Activated T-helper 1 cell treated with anti-CD3 and anti-CD28 coated beads, Interleukin-12 subunit alpha, Interleukin-12 subunit beta, Interleukin-2, Interleukin-4 antibody, amounts not matched to agents 30 ng/mL and 10 ng/mL and 1 ng/mL, durations not matched to agents 14 hours and 24 hours and 36 hours (primary cell): Measurements from ENCODE around the gene GP1BA. TPM values are rescaled to one million over a fixed set of nuclear protein-coding genes. Genes with fewer than 3 reads are reported as not detected.

ENCODE experiments used
- total RNA-seq: library from RNA; stranded (reverse); gene quantifications from 2 replicates; pipeline ENCODE4 v1.2.3, GENCODE V29; 2022

The GP1BA gene
- total RNA-seq, 1 donor from 2014 or later, result not detected

Other genes with a start within 250 kb of the GP1BA start
- gene PELP1, start 228.1 kb upstream of the GP1BA start, total RNA-seq, result 130 and 145 TPM in 2 replicates
- gene ARRB2, start 221.6 kb upstream of the GP1BA start, total RNA-seq, result 202 and 204 TPM in 2 replicates
- gene MED11, start 200.8 kb upstream of the GP1BA start, total RNA-seq, result 21.9 and 23.7 TPM in 2 replicates
- 0.18 TPM in 1 of 2 replicates, not detected in the other for gene ZMYND15, start 192.4 kb upstream of the GP1BA start, total RNA-seq
- gene CXCL16, start 192.3 kb upstream of the GP1BA start, total RNA-seq, result 3.7 and 7.0 TPM in 2 replicates
- not detected in 2 replicates for gene TM4SF5, start 160.4 kb upstream of the GP1BA start, total RNA-seq
- gene VMO1, start 145.9 kb upstream of the GP1BA start, total RNA-seq, result not detected in 2 replicates
- not detected in 2 replicates for gene GLTPD2, start 143.3 kb upstream of the GP1BA start, total RNA-seq
- 205 and 208 TPM in 2 replicates for gene PSMB6, start 136.1 kb upstream of the GP1BA start, total RNA-seq
- gene PLD2, start 125.1 kb upstream of the GP1BA start, total RNA-seq, result 16.7 and 22.2 TPM in 2 replicates
- gene MINK1, start 98.9 kb upstream of the GP1BA start, total RNA-seq, result 66.5 and 67.5 TPM in 2 replicates
- gene C17orf107, start 32.7 kb upstream of the GP1BA start, total RNA-seq, result 1.3 and 1.8 TPM in 2 replicates
- 0.52 and 0.61 TPM in 2 replicates for gene CHRNE, start 29.2 kb upstream of the GP1BA start, total RNA-seq
- 111 and 116 TPM in 2 replicates for gene SLC25A11, start 7.8 kb downstream of the GP1BA start, total RNA-seq
- gene RNF167, start 8.0 kb downstream of the GP1BA start, total RNA-seq, result 138 and 140 TPM in 2 replicates
- gene PFN1, start 16.3 kb downstream of the GP1BA start, total RNA-seq, result 1,423 and 1,429 TPM in 2 replicates
- 42.5 and 44.5 TPM in 2 replicates for gene ENO3, start 18.8 kb downstream of the GP1BA start, total RNA-seq
- 66.5 and 69.5 TPM in 2 replicates for gene SPAG7, start 35.5 kb downstream of the GP1BA start, total RNA-seq
- gene CAMTA2, start 55.4 kb downstream of the GP1BA start, total RNA-seq, result 98.5 and 103 TPM in 2 replicates
- gene INCA1, start 65.2 kb downstream of the GP1BA start, total RNA-seq, result 0.34 and 0.37 TPM in 2 replicates
- 68.4 and 71.3 TPM in 2 replicates for gene KIF1C, start 65.7 kb downstream of the GP1BA start, total RNA-seq
- gene SLC52A1, start 103.1 kb downstream of the GP1BA start, total RNA-seq, result 0.20 and 0.23 TPM in 2 replicates
- 1.9 and 2.0 TPM in 2 replicates for gene ZFP3, start 146.2 kb downstream of the GP1BA start, total RNA-seq
- 17.3 and 19.3 TPM in 2 replicates for gene ZNF232, start 179.6 kb downstream of the GP1BA start, total RNA-seq
- 0.03 and 0.05 TPM in 2 replicates for gene USP6, start 183.8 kb downstream of the GP1BA start, total RNA-seq